HG03378 (cell line): ENCODE data around the gene EXOC8.

Experiments used
- ATAC-seq: cut with Tn5 transposase; IDR thresholded peaks from one replicate; pipeline ENCODE4 v1.9.1; 2021; ENCODE audit warnings: mild to moderate bottlenecking, moderate library complexity; ENCODE audit not compliant: unreplicated experiment

The EXOC8 gene

GRCh38 chr1:231337472-231338269 is at the start of gene EXOC8:
Gene EXOC8, minus strand, starts transcription at chr1:231337852. Its CDS starts 107 bp downstream, at chr1:231337745.
- peak; percentile 78 for ATAC-seq

GRCh38 chr1:231386466-231386865 is 48.8 kb upstream of the EXOC8 start:
- ATAC-seq, result no peak

GRCh38 chr1:231385416-231385748 is 47.7 kb upstream of the EXOC8 start:
- no peak for ATAC-seq

GRCh38 chr1:231384696-231385415 is 47.2 kb upstream of the EXOC8 start:
- no peak for ATAC-seq

- ATAC-seq, result no peak
These were observed 45.7 kb upstream of the EXOC8 start for GRCh38 chr1:231383159-231383860.

GRCh38 chr1:231382426-231382825 is 44.8 kb upstream of the EXOC8 start:
- ATAC-seq, result no peak

- ATAC-seq, result no peak
These were observed 44.1 kb upstream of the EXOC8 start for GRCh38 chr1:231381729-231382128.

GRCh38 chr1:231376875-231377549 is 39.4 kb upstream of the EXOC8 start:
- no peak for ATAC-seq

GRCh38 chr1:231376101-231376500 is 38.4 kb upstream of the EXOC8 start:
- ATAC-seq, result no peak

- ATAC-seq, result no peak
These were observed 36.7 kb upstream of the EXOC8 start for GRCh38 chr1:231374394-231374793.

GRCh38 chr1:231372501-231372900 is 34.8 kb upstream of the EXOC8 start:
- no peak for ATAC-seq

GRCh38 chr1:231369282-231369681 is 31.6 kb upstream of the EXOC8 start:
- no peak for ATAC-seq

- no peak for ATAC-seq
These were observed 26.5 kb upstream of the EXOC8 start for GRCh38 chr1:231364192-231364591.

- ATAC-seq, result no peak
These were observed 26.0 kb upstream of the EXOC8 start for GRCh38 chr1:231363624-231364023.

- ATAC-seq, result no peak
These were observed 24.7 kb upstream of the EXOC8 start for GRCh38 chr1:231362325-231362724.

GRCh38 chr1:231359113-231359512 is 21.5 kb upstream of the EXOC8 start:
- ATAC-seq, result no peak

GRCh38 chr1:231357831-231358354 is 20.2 kb upstream of the EXOC8 start:
- peak; percentile 68 for ATAC-seq

- no peak for ATAC-seq
These were observed 19.6 kb upstream of the EXOC8 start for GRCh38 chr1:231357187-231357772.

GRCh38 chr1:231355171-231355570 is 17.5 kb upstream of the EXOC8 start:
- no peak for ATAC-seq

GRCh38 chr1:231354330-231355020 is 16.8 kb upstream of the EXOC8 start:
- no peak for ATAC-seq
